Measurements from ENCODE around the gene UGT1A7. TPM values are rescaled to one million over a fixed set of nuclear protein-coding genes. Genes with fewer than 3 reads are reported as not detected.
"Not testable (repeated sequence)": the region's sequence is repeated elsewhere in the genome, so short reads cannot be mapped to it uniquely, and the experiment has no call there.

The UGT1A7 gene
- polyA plus RNA-seq, 4 donors, result 0.09 TPM; not detected in 3

DNA sequence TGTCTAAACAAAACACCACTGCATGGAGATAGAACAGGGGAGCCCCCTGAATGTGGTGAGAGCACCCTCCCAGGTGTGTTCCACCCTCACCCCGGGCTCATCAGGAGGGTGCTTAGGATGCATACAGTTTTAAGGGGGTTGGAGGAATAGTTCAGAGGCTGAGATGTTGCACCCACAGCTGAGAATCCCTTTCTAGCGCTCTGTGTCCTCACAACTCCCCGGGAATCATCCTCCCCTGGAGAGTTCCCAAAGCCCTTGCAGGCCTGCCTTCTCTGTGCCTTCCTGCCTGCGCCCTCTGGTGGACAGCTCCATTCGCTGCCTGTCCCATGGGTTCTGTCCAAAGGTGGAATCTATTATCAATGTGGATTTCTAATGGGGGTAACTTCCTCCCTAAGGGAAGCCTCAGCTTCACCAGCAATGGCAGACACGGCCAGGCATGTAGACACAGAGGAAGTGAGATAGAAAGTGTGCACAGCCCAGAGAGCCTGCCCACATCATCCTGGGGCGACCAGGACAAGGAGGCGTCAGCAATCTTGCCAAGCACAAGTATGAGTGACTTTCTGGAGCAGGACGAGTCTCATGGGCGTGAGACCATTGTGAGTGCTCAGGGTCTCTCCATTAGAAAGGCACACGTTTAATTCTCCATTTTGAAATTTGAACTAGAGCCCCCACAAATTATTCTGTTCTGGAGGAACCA, 29.8 kb downstream of the UGT1A7 start:
- peak in 3 of 4 donors; percentile 36 to 60 (median 51) for DNase-seq (ENCODE audit: low read depth in 4 of 4, low spot score in 3 of 4)

GRCh38 chr2:233712611-233713261, 31.0 kb downstream of the UGT1A7 start, which contains the start of gene UGT1A5:
TSS of gene UGT1A5 (plus strand) at chr2:233712907. CDS start at chr2:233712992, 85 bp downstream.
- DNase-seq (ENCODE audit: low read depth in 4 of 4, low spot score in 3 of 4), result no peak

GRCh38 chr2:233713262-233713615, 31.5 kb downstream of the UGT1A7 start:
- no peak for DNase-seq (ENCODE audit: low read depth in 4 of 4, low spot score in 3 of 4)

DNA sequence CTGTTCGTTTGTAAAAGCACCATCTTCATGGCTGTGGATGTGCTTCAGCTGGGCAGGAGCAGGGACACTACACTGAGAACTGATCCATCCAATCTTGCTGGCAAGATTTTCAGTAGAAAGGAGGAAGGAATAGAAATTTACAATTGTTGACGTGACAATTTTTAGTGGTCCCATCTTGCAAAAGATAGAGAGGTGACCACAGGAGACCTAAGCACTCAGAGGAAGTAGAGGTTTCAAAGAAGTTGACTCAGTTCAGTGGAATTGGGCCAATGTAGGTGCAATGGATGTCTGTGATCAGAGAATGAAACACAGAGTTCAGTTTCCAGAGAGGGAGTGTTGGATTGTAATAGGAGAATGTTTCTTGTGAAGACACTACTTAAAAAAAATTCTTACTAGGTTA, 32.4 kb downstream of the UGT1A7 start:
- no peak for DNase-seq (ENCODE audit: low read depth in 4 of 4, low spot score in 3 of 4)

DNA sequence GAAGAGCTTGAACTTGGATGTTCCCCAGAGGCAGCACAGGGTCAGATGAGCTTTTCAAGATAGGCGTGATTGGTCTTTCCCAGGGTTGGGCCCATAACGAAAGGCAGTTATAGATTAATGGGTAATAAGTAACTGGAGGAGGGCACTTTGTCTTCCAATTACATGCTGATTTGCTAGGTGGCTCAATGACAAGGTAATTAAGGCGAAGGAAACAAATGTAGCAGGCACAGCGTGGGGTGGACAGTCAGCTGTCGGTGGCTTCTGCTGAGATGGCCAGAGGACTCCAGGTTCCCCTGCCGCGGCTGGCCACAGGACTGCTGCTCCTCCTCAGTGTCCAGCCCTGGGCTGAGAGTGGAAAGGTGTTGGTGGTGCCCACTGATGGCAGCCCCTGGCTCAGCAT, 36.9 kb downstream of the UGT1A7 start, which contains the start of gene UGT1A4:
UGT1A4 (plus strand) TSS at position 185 of the 400 bp plus-strand sequence; CDS start at position 270, 85 bp downstream.
- no peak for DNase-seq (ENCODE audit: low read depth in 4 of 4, low spot score in 3 of 4)

GRCh38 chr2:233728723-233729301, 47.1 kb downstream of the UGT1A7 start, which contains the start of gene UGT1A3:
TSS of gene UGT1A3 (plus strand) at chr2:233729042. CDS start at chr2:233729127, 85 bp downstream.
- no peak for DNase-seq (ENCODE audit: low read depth in 4 of 4, low spot score in 3 of 4)

DNA sequence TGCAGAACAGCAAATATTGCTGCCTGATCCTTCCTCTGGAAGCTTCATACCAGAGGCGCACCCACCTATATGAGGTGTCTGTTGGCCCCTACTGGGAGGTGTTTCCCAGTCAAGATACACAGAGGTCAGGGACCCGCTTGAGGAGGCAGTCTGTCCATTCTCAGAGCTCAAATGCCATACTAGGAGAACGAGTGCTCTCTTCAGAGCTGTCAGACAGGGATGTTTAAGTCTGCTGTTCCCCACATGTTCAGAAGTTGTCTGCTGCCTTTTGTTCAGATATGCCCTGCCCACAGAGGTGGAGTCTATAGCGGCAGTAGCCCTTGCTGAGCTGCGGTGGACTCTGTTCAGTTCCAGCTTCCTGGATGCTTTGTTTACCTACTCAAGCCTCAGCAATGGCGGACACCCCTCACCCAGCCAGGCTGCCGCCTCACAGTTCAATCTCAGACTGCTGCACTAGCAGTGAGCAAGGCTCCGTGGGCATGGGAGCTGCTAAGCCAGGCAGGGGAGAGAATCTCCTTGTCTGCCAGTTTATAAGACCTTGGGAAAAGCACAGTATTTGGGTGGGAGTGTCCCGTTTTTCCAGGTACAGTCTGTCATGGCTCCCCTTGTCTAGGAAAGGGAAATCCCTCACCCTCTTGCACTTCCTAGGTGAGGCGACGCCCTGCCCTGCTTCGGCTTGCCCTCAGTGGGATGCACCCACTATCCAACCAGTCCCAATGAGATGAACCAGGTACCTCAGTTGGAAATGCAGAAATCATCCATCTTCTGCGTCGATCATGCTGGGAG, 55.4 kb downstream of the UGT1A7 start:
- not testable (repeated sequence) for DNase-seq (ENCODE audit: low read depth in 4 of 4, low spot score in 3 of 4)

DNA sequence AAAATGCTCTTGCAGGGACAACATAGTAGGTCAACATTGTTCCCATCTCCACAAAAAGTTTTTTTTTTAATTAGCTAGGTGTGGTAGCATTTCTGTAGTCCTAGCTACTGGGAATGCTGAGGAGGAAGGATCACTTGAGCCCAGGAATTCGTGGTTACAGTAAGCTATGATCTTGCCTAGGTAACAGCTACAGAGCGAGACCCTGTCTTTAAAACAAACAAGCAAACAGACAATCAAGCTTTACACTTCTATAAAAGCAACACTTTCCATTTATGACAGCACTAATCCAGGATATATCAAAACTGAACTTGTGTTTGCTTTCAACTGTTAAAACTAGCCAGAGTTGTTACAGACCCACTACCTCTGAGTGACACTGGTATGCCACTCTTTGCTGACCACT, 59.2 kb downstream of the UGT1A7 start:
- DNase-seq (ENCODE audit: low read depth in 4 of 4, low spot score in 3 of 4), result no peak

- DNase-seq (ENCODE audit: low read depth in 4 of 4, low spot score in 3 of 4), result no peak
These were observed 62.0 kb downstream of the UGT1A7 start for GRCh38 chr2:233743464-233744259.

- DNase-seq (ENCODE audit: low read depth in 4 of 4, low spot score in 3 of 4), result no peak
These were observed 63.5 kb downstream of the UGT1A7 start for GRCh38 chr2:233745073-233745755.

GRCh38 chr2:233745838-233746237, 64.1 kb downstream of the UGT1A7 start:
- DNase-seq (ENCODE audit: low read depth in 4 of 4, low spot score in 3 of 4), result not testable (repeated sequence)

DNA sequence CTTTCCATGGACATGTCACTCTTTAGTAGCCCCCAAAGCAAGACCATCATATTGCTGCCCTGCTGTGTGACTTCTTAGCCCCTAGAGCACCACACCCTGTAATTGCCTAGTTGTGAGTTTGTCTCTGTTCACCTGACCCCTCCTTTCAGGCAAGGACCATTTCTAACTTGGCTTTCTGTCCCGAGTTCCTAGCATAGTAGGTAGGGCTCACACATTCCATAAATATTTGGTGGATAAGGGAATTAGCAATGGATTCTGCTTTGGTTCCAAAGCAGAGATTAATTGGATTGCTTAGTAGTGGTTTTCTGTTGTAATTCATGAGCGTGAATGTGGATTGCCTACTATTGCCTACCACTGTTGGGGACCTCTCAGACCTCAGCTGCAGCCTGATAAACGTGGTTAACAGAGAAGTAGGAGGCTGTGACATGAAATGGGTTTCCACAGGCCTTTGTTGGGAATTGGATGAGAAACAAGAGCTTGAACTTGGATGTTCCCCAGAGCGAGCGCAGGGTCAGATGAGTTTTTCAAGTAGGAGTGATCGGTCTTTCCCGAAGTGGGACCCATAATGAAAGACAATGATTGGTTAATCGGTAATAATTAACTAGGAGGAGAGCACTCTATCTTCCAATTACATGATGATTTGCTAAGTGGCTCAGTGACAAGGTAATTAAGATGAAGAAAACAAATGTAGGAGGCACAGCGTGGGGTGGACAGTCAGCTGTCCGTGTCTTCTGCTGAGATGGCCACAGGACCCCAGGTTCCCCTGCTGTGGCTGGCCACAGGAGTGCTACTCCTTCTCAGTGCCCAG, 65.0 kb downstream of the UGT1A7 start:
- DNase-seq (ENCODE audit: low read depth in 4 of 4, low spot score in 3 of 4), result no peak

DNA sequence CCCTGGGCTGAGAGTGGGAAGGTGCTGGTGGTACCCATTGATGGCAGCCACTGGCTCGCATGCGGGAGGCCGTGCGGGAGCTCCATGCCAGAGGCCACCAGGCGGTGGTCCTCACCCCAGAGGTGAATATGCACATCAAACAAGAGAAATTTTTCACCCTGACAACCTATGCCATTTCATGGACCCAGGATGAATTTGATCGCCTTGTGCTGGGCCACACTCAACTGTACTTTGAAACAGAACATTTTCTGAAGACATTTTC, 65.5 kb downstream of the UGT1A7 start:
- no peak for DNase-seq (ENCODE audit: low read depth in 4 of 4, low spot score in 3 of 4)

GRCh38 chr2:233750689-233751088, 69.0 kb downstream of the UGT1A7 start:
- DNase-seq (ENCODE audit: low read depth in 4 of 4, low spot score in 3 of 4), result not testable (repeated sequence)

GRCh38 chr2:233751212-233752009, 69.7 kb downstream of the UGT1A7 start:
- not testable (repeated sequence) for DNase-seq (ENCODE audit: low read depth in 4 of 4, low spot score in 3 of 4)

DNA sequence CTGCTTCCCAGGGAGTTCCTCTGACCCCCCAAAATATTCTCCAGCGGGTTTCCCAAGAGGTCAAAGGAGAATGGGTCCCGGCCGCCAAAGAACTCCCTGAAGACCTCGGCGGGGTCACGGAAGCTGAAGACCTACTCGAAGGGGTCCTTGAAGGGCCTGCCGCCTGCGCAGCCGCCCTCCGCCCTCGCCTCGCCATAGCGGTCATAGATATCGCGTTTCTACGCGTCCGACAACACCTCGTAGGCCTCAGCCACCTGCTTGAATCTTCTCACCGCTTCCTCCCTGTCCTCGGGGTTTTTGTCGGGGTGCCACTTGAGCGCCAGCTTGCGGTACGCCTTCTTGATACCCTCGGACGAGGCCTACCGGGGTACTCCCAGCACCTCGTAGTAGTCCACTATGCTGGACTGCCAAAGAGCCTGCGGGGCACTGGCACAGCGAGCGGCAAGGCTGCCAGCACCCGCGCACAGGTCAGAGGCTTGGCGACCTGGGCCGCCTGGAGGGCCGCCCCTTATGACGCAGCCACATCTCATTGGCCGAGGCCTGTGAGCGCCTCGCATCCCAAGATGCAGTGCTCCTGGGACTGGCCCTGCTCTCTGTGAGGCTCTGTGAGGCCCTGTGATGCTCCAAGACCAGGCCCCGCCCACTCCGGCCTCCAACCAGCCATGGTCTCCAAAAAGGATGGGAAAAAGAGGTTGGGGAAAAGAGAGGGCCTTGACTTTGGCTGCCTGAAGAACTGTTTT, 73.3 kb downstream of the UGT1A7 start:
- DNase-seq (ENCODE audit: low read depth in 4 of 4, low spot score in 3 of 4), result no peak

- no peak for DNase-seq (ENCODE audit: low read depth in 4 of 4, low spot score in 3 of 4)
These were observed 74.9 kb downstream of the UGT1A7 start for GRCh38 chr2:233756429-233757081.
